DLD1 (cell line): Measurements from ENCODE around the gene SSBP2.

Experiments
- in situ Hi-C: cut with HindIII; loops from 2 replicates; pipeline ENCODE4 v1.10.0; 2017; ENCODE audit warnings: low sequenced_read_pairs

Gene SSBP2

DNA sequence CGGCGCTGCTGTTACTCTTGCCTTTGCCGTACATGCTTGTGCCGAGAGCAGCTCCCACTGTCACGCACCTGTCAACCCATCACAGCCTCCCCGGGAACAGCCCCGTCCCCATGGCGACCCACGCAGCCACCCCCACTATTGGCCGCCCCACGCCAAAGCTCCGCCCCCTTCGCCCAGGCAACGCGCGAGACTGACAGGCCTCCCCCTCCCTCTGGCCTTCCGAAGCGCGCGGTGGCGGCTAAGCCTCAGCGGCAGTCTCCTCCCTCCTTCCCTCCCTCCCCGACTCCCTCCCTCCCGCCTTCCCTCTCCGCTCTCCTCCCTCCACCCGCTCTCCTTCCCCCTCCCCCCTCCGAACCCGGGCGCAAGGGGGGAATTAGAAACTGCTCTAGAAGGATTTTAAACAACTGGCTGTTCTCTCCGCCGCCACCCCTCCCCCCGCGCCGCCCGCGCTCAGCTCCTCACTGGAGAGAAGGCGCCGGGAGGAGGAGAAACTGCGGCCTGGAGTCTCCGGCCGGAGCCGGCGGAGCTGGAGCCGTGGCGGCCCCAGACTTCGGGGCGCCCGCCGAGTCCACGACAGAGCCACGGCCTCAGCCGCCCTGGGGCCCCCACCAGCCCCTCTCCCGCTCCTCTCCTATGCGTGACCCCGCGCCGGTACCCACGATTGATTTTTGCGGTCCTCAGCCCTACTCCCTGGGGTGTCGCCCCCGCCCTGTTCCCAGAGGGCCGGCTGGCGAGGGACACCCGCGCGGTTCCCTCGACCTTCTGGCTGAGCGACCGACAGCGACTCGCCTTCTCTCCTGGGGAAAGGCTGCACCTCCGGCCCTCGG, at the start of gene SSBP2:
Gene SSBP2, minus strand, starts transcription at position 89 of the 827 bp plus-strand sequence. Its CDS starts 55 bp downstream, at position 34.
- in situ Hi-C loops = no loop called here

DNA sequence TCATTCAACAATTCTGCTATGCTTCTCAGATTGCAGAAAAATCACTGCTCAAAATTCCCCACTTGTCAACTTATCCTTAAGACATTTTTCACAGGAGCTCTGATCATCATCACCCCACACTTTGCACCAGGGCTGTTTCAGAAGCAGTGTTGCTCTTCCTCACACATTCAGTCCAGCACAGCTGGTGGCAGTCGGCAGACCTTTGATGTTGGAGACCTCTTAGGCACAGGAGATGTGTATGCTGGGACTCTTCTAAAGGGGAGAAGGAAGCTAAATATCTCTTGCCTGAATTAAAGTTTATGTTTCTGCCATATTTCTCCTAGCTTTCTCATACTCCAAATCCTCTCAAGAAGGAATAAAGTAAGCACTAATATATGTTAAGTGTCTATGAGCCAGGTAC, 44.8 kb upstream of the SSBP2 start:
- in situ Hi-C loops = no loop called here

DNA sequence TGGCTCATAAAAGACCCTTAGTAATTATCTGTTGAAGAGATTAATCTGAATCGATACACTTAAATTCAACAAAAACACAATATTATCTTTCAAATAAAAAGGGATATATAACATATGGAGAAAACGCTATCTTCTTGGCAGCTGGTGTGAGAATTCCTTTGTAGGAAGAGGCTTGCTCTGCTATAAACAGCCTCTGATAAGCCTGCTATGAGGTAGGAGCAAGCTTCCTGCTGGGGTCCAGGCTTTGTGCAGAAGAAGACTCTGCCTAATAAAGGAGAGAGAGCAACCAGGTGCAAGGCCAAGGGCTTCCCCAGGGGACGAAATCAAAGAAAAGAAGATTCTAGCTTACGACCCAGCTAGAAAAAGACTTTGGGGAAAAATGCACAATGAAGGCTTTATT, 43.3 kb upstream of the SSBP2 start:
- in situ Hi-C loops = no loop called here

DNA sequence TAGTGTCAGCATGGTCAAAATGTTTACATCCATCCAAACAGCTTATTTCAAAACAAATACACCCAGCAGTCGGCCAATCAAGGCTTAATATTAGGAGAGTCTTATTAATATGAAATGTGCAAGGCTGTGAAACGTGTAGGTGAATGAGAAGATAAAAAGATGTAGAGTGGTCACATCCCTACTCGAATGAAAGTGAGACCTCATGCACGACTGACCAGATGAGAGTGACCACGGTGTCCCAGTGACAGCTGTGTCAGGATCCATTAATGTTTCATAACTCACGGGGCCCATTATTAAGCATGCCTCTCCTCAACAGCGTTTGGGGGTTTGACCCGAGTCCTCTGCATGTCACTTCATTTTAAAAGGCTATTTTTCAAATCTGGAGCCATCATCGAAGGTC, 39.4 kb upstream of the SSBP2 start:
- in situ Hi-C loops = no loop called here

DNA sequence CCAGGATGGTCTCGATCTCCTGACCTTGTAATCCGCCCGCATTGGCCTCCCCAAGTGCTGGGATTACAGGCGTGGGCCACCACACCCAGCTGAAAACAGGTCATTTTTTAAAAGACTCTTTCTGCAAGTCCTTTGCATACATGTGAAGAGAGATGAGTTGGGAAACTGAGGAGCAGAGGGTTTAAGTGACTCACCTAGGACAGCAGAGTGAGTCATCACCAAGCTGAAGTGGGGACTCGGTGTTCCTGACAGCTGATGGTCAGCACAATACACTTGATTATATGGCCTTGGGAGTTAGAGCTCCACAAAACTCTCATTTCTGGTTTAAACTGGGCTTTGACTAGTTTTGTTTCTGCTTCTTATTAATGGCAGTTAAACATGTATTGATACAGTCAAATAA, 38.1 kb upstream of the SSBP2 start:
- in situ Hi-C loops = no loop called here

DNA sequence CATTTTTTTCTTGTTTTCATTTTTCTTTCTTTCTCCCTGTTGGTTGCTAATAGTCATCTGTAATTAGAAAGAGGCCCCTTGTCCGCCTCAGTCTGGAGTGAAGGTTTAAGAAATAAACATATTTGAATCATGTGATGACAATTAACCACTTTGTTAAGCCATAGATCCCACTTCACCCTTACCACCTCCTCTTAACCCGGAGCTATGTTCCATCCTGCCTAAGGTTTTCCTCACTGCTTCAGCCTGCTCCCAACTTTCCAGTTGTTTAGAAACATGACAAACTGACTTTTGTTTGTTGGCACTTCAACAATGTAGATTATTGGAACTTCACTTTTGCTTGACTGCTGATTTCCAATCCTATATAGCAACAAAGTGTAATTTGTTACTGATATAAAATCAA, 37.4 kb upstream of the SSBP2 start:
- in situ Hi-C loops = no loop called here

DNA sequence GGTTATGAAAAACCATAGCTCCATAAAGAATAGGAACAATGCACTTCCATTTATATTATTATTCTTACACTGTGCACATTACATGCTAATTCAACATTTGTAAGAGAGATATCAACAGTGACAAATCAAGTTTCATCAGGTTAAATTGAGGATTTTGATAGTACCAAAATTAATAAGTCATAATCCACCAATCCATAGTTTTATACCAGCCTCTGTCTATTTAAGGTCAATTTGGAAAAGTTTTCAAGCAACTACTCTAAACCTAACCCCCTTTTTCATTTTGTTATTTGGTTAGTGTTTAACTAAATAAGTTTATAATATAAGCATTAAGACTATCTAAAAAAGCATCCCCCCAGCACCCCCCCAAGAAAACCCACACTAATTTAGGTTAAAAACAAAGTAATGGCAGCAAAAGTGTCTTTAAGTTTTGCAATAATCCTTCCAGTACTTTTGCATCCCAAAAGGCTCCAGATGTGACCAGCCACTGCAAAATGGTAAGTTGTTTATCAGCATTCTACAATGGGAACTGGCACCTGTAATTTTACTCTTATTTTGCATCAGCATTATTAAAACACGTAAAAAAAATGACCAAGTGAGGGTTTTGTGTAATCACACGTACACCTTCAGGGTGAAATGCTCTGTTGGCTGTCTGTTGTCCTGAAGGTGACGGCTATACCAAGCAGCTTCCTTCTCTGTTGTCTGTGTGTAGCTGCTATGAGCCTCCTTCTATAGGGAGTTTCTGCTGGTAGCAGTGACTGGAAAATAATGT, 36.8 kb upstream of the SSBP2 start:
- in situ Hi-C loops = no loop called here

DNA sequence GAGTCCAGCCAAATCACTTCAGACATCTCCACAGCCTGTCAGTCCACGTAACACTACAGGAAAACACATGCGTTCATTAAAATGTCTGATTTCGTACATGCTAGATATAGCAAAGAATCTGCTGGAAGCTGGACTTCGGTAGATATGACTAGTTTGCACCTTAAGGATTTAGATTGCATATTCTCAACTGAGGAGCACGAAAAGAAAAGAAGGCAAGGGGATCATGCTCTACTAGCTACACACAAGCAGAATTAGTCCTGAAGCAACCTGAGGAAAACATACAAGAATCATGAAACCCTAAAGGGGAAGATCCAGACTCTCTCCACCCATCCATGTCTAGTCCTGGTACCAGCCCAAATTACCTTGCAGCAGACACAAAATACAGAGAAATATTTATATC, 36.1 kb upstream of the SSBP2 start:
- in situ Hi-C loops = no loop called here

DNA sequence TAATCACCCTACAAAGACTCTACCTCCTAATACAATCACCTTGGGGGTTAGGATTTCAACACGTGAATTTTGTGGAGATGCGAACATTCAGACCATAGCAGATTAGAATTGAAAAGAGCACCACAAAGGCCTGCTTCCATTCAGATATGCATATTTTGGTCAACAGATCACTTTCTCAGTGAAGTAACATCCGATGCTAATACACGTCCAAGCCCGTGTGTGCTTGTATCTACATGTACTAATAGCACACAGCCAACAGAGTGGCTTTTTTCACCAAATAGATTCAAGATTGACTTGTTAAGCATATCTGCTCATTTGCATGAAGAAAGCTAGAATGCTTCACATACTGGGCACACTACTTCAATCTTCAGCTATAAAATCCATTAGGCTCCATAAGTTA, 35.6 kb upstream of the SSBP2 start:
- in situ Hi-C loops = no loop called here

DNA sequence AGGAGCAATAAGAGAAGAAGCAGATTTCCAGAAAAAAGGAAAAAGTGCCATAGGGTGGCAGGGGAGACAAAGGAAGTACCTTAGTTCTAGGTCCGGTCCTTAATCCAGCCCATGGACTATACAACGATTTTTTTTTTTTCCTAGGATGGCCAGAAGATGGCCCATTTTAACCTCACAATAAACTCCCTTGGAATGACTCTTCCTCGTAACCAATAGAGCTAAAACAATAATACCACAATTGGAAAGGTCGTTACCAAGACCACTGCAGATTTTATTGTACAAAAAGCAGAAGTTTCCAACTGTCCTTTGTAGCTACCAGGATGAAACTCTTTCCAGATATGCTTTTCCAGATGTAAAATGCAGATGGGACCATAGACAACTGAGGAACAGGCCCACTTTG, 34.4 kb upstream of the SSBP2 start:
- in situ Hi-C loops = no loop called here

DNA sequence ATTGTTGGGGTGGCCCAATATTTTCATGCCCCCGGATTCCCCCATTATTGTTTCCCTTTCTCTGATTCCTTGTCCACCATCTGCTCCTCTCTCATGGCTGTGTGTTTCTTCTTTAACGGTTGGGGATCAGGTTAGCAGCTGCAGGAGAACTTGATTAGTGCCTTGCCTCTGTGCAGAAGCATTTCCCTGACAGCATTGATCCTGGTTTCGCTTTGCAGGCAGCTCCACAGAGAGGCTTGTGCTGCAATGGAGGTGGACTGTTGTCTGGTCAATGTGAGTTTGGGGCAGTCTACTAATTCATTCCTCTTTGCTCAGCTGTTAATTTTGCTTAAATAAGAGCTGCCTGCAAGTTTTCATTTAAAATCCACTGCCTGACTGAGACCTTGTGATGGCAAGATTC, 32.5 kb upstream of the SSBP2 start:
- in situ Hi-C loops = no loop called here

DNA sequence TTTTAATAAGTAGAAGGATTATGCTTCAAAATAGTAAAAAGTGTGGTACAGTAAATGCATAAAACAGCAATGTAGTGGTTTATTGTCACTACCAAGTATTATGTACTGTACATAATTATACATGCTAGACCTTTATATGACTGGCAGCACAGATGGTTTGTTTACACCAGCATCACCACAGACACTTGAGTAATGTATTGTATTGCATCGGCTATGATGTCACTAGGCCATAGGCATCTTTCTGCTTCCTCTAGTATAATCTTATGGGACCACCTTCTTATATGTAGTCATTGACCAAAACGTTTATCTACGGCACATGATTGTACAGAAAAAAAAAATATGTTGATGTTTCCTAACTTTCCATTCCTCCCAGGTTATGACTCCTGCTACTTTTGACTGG, 31.9 kb upstream of the SSBP2 start:
- in situ Hi-C loops = no loop called here

DNA sequence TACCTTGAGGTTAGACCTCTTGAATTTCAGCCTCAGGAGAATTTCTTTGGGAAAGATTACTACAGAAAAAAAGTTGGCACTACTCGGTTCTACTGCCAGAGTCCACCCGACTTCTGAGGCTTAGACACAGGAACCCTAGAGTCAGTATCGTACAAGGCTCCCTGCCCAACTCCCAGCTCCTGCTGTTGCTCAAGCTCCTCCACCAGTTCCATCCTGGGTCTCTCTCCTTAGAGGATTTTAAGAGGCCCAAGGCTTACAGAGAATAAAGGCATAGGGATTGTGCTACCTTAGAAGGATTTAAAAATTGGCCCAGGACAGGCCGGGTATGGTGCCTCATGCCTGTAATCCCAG, 29.0 kb upstream of the SSBP2 start:
- in situ Hi-C loops = loop anchor here (10.0 kb wide), 1 partner anchor 55 kb away; no protein-coding TSS in a partner anchor

DNA sequence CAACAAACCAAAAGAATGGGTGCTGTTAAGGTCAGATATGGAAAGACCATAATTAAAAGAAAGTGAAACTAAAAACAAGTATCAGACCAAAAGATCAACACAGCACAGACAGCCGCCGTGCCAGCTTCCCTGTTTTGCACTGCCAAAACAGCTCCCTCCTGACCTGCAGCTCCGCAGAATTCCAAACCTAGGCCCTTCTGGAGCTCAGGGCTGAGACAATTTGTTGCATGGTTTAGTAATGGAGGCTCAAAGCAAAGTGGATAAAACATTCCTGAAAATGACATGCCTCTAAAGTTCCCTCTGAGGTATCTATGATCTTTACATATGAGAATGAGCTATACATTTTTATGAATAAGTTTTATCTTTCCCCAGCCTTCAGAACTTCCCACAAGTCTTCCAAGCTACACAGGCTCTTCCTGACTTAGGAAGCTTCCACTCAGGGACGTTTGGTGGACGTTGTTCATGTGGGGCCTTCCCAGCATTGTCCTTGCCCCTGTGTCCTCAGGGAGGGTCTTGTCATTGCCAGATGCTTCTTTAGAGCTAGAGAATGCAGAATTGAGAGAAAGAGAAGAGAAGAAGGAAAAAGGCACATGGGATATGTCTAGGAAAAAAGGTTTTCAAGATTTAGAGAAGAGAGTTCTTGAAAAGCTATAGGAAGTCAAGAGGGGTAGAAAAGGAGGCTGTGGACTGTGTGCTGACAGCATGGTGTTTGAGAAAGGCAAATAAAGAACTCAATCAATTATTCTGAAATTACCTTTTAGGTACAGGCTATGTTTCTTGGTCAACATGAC, 28.4 kb upstream of the SSBP2 start:
- in situ Hi-C loops = loop anchor here (10.0 kb wide), 1 partner anchor 55 kb away; no protein-coding TSS in a partner anchor

DNA sequence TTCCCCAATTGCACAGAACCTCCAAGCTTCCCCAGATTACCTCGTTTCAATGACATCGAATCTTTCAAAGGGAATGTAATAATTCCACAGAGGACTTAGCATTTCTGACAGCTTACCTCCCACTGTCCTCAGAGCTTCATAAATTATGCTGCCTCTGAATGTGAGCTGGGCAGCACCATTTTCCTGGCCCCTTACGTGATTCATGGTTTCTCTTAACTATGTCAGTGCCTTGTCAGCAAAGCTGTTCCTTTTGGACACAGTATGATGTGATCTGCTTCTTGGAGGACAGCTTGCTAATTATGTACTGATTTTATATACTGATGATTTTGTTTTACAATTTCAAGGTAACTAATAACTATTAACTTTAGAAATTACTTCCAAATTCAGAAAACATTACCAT, 27.7 kb upstream of the SSBP2 start:
- in situ Hi-C loops = loop anchor here (10.0 kb wide), 1 partner anchor 56 kb away; no protein-coding TSS in a partner anchor

DNA sequence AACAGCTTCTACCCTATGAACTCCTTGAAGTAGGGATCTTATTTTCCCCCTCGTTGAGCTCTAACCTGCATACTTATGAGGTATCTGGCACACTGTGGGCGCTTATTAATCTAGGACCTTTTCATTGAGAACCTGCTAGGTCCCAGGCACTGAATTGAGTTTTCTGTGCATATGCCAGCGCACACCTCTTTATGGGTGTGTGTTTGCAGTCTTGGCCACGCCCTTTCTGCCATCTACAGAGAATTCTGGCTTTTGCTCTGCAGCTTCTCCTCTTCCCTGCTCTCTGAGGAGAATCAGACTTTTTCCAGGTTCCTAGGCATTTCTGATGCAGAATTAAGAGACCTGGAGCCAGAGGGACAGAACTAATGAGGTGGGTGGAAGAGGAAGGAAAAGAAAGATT, 25.4 kb upstream of the SSBP2 start:
- in situ Hi-C loops = loop anchor here (10.0 kb wide), 1 partner anchor 59 kb away; no protein-coding TSS in a partner anchor

DNA sequence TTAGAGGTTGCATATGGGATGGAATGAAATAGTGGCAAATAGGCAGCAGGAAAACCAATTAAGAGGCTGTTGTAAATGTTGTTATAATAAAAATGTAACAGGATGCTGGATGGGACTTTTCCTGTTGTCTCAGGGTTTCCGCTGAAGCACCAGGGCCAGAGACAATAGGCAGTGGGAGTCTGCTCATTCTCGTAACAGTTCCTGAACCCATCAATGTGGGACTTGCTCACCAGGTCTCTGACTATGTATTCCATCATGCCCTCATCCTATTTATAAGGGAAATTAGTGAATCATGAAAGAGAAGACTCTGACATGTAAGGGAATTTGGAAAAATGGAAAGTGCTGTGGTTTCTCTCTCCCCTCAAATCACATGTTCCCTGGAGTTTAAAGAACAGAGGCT, 23.5 kb upstream of the SSBP2 start:
- in situ Hi-C loops = loop anchor here (10.0 kb wide), 1 partner anchor 60 kb away; no protein-coding TSS in a partner anchor

DNA sequence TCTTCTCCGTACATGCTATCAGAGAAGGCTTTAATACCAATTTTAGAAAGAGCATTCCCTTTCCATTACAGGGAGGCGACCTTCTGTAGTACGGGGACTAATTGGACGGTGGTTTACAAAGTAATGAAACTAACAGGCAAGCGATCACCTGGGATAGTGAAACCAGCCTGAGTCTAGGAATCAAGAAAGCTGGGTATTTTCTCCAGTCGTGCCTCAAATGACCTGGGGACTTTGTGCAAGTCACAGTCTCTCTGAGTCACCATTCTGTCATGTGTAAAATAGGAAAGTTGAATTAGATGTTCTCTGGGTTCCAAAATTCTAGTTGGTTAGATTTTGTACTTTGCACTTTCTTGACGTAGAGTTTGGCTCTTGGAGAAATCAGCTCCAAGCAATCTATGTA, 22.7 kb upstream of the SSBP2 start:
- in situ Hi-C loops = loop anchor here (10.0 kb wide), 1 partner anchor 61 kb away; no protein-coding TSS in a partner anchor

DNA sequence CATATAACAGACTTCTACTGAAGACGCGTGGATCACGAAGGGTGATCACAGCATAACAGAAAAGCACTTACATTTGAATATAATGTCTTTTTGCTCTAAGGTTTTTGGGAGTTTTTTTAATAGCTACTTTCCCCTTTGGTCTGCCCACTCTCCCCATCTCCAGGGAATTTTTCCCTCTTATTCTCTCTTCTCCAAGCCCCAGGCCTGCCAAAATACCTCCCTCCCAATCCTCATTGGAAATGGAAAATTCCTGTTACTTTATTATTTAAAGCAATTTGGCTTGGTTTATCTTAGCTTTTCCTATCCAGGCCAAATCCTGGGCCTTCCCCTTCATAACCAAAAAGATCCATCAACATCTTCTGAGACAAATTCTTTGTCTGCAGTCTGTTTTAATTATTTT, 22.3 kb upstream of the SSBP2 start:
- in situ Hi-C loops = loop anchor here (10.0 kb wide), 1 partner anchor 62 kb away; no protein-coding TSS in a partner anchor

DNA sequence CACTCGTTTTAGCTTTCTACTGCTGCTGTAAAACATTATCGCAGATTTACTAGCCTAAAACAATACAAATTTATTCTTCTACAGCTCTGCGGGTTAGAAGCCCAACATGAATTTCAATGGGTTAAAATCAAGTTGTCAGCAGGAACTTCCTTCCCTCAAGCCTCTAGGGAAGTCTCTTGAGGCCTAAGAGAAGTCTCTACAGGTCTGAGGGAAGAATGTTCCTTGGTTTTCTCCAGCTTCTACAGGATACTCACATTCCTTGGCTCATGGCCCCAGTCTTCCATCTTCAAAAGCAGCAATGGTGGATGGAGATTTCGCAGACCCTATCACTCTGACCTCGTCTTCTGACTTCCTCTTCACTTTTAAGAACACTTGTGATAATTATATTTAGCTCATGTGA, 21.6 kb upstream of the SSBP2 start:
- in situ Hi-C loops = loop anchor here (10.0 kb wide), 1 partner anchor 62 kb away; no protein-coding TSS in a partner anchor

DNA sequence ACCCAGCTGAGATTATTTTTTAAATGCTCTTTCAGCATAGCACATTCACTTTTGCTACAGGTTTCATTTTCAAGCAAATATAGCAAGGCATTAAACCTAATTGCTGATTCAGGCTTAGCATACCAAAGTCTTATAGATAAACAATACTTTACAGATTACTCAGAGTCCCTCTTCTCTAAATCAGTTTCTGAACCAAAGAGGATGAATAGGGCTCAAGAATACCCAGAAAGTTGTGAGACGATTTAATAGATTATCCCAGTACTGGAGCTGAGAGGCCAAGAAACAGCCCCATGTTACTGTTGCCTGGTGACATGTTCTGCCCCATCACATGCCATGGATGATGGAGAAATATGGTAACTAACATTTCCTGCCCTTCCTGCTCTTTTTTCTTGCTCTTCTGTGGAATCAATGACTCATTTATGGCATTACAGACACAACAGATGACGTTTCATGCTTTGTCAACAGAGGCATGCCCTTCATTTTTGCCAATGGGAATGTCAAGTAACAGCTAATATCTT, 18.1 kb upstream of the SSBP2 start:
- in situ Hi-C loops = no loop called here
